ENCODE measurements around the gene TTBK1.

Gene TTBK1

GRCh38 chr6:43274127-43274915, 31.0 kb downstream of the TTBK1 start:
- H3K4me3 ChIP-seq (ENCODE audit: low read depth, low read length) = no peak overlapping the region

GRCh38 chr6:43274916-43275597, 31.8 kb downstream of the TTBK1 start:
- Histone ChIP-seq H3K36me3 (no peaks in the 10 kb centered on the region), H3K4me1 (peaks cover 2% of the 10 kb centered on the region), H3K27me3 (peaks cover 8% of the 10 kb centered on the region; the same call in 1 of the 2 replicates), H3K9me3 (no peaks in the 10 kb centered on the region), H3K4me3 (ENCODE audit: low read depth, low read length) (no peak overlapping the region)
- TF ChIP-seq CTCF (IDR thresholded peaks at IDR 0.05; ENCODE audit: low read depth, low read length) = no peak
- DNase-seq = no peak

More at GRCh38 chr6:43274127-43274915, 31.0 kb downstream of the TTBK1 start:
- no peak for DNase-seq
- H3K4me1 ChIP-seq = peaks cover 4% of the 10 kb centered on the region
- H3K27me3 ChIP-seq = peaks cover 8% of the 10 kb centered on the region; the same call in 1 of the 2 replicates
- TF ChIP-seq CTCF (IDR thresholded peaks at IDR 0.05; ENCODE audit: low read depth, low read length) = no peak
- H3K36me3 ChIP-seq = no peaks in the 10 kb centered on the region
- H3K9me3 ChIP-seq = no peaks in the 10 kb centered on the region

- H3K4me3 ChIP-seq (ENCODE audit: low read depth, low read length) = no peak overlapping the region
- no peaks in the 10 kb centered on the region for H3K4me1 ChIP-seq
- no peaks in the 10 kb centered on the region for H3K36me3 ChIP-seq
- H3K27me3 ChIP-seq = peaks cover 8% of the 10 kb centered on the region; the same call in 1 of the 2 replicates
- no peak for TF ChIP-seq CTCF (IDR thresholded peaks at IDR 0.05; ENCODE audit: low read depth, low read length)
- H3K9me3 ChIP-seq = no peaks in the 10 kb centered on the region
- no peak for DNase-seq
These were observed 32.7 kb downstream of the TTBK1 start for GRCh38 chr6:43275801-43276576.

GRCh38 chr6:43276577-43277305, 33.5 kb downstream of the TTBK1 start:
- H3K4me3 ChIP-seq (ENCODE audit: low read depth, low read length) = no peak overlapping the region
- H3K36me3 ChIP-seq = no peaks in the 10 kb centered on the region
- no peak for DNase-seq
- H3K27me3 ChIP-seq = peaks cover 8% of the 10 kb centered on the region; the same call in 1 of the 2 replicates
- TF ChIP-seq CTCF (IDR thresholded peaks at IDR 0.05; ENCODE audit: low read depth, low read length) = no peak
- no peaks in the 10 kb centered on the region for H3K9me3 ChIP-seq
- no peaks in the 10 kb centered on the region for H3K4me1 ChIP-seq

GRCh38 chr6:43277306-43277642, 34.0 kb downstream of the TTBK1 start:
- no peak for TF ChIP-seq CTCF (IDR thresholded peaks at IDR 0.05; ENCODE audit: low read depth, low read length)
- H3K27me3 ChIP-seq = peaks cover 8% of the 10 kb centered on the region; the same call in 1 of the 2 replicates
- no peaks in the 10 kb centered on the region for H3K9me3 ChIP-seq
- DNase-seq = no peak
- H3K4me1 ChIP-seq = no peaks in the 10 kb centered on the region
- no peaks in the 10 kb centered on the region for H3K36me3 ChIP-seq
- H3K4me3 ChIP-seq (ENCODE audit: low read depth, low read length) = no peak overlapping the region

All from BE2C (cell line).